Mesendoderm (in vitro differentiated cells): ENCODE data around the gene DDB1.
"Not testable (repeated sequence)": the region's sequence is repeated elsewhere in the genome, so short reads cannot be mapped to it uniquely, and the experiment has no call there.

Source experiments
- DNase-seq: peaks from one replicate; pipeline ENCODE4 v3.0.0; 2013
- H2AK5ac ChIP-seq: 2 replicates; pipeline ENCODE4 v1.6.1; 2013; ENCODE audit warnings: low read length, inconsistent platforms
- H2BK120ac ChIP-seq: 2 replicates; pipeline ENCODE4 v1.6.1; 2013; ENCODE audit warnings: low read depth, mild to moderate bottlenecking, low read length, moderate library complexity, mixed read lengths
- H2BK15ac ChIP-seq: replicated peaks from 2 replicates; pipeline ENCODE4 v1.6.1; 2013; ENCODE audit warnings: low read depth, mild to moderate bottlenecking, moderate library complexity
- H2BK5ac ChIP-seq: 2 replicates; pipeline ENCODE4 v1.6.1; 2013; ENCODE audit warnings: low read length, inconsistent platforms
- H3K18ac ChIP-seq: 2 replicates; pipeline ENCODE4 v1.6.1; 2013; ENCODE audit warnings: mild to moderate bottlenecking, low read length, mixed read lengths
- H3K23ac ChIP-seq: one replicate; pipeline ENCODE4 v1.6.1; 2013; ENCODE audit warnings: low read length
- H3K27ac ChIP-seq: 2 replicates; pipeline ENCODE4 v1.5.1; 2013; ENCODE audit warnings: low read depth, mild to moderate bottlenecking, inconsistent platforms, low read length, moderate library complexity
- H3K27me3 ChIP-seq: 2 replicates; pipeline ENCODE4 v1.6.1; 2013; ENCODE audit warnings: low read length, control low read depth, mild to moderate bottlenecking, inconsistent platforms; ENCODE audit not compliant: insufficient read depth, poor library complexity
- H3K36me3 ChIP-seq: 2 replicates; pipeline ENCODE4 v1.6.1; 2013; ENCODE audit warnings: low read length, inconsistent platforms; ENCODE audit not compliant: control insufficient read depth, insufficient read depth
- H3K4ac ChIP-seq: one replicate; pipeline ENCODE4 v1.6.1; 2013; ENCODE audit warnings: low read depth, mild to moderate bottlenecking, low read length, moderate library complexity
- H3K4me1 ChIP-seq: 2 replicates; pipeline ENCODE4 v1.6.1; 2013; ENCODE audit warnings: low read depth, low read length, inconsistent platforms; ENCODE audit not compliant: control insufficient read depth
- H3K4me2 ChIP-seq: 2 replicates; pipeline ENCODE4 v1.6.1; 2013; ENCODE audit warnings: low read length
- H3K4me3 ChIP-seq: 2 replicates; pipeline ENCODE4 v1.5.1; 2013; ENCODE audit warnings: mild to moderate bottlenecking, low read length
- H3K56ac ChIP-seq: one replicate; pipeline ENCODE4 v1.6.1; 2013; ENCODE audit warnings: low read length
- H3K79me1 ChIP-seq: 2 replicates; pipeline ENCODE4 v1.6.1; 2013; ENCODE audit warnings: low read length, inconsistent platforms
- H3K79me2 ChIP-seq: 2 replicates; pipeline ENCODE4 v1.6.1; 2013; ENCODE audit warnings: mild to moderate bottlenecking, low read length; ENCODE audit not compliant: control insufficient read depth, insufficient read depth
- H3K9ac ChIP-seq: 2 replicates; pipeline ENCODE4 v1.6.1; 2013; ENCODE audit warnings: low read length, inconsistent platforms
- H4K5ac ChIP-seq: one replicate; pipeline ENCODE4 v1.6.1; 2013; ENCODE audit warnings: low read length
- H4K8ac ChIP-seq: one replicate; pipeline ENCODE4 v1.6.1; 2013; ENCODE audit warnings: low read depth, mild to moderate bottlenecking, control low read depth, low read length, moderate library complexity
- WGBS: extraction: QIAGEN DNeasy Blood & Tissue Kit; methylation state at CpG from one replicate; pipeline ENCODE4 v1.1.7; 2013; ENCODE audit warnings: low lambda C conversion rate, missing lambda C conversion rate; ENCODE audit not compliant: insufficient coverage; ENCODE audit errors: extremely low coverage; 5-methylcytosine and 5-hydroxymethylcytosine counted together

DDB1 gene

DNA sequence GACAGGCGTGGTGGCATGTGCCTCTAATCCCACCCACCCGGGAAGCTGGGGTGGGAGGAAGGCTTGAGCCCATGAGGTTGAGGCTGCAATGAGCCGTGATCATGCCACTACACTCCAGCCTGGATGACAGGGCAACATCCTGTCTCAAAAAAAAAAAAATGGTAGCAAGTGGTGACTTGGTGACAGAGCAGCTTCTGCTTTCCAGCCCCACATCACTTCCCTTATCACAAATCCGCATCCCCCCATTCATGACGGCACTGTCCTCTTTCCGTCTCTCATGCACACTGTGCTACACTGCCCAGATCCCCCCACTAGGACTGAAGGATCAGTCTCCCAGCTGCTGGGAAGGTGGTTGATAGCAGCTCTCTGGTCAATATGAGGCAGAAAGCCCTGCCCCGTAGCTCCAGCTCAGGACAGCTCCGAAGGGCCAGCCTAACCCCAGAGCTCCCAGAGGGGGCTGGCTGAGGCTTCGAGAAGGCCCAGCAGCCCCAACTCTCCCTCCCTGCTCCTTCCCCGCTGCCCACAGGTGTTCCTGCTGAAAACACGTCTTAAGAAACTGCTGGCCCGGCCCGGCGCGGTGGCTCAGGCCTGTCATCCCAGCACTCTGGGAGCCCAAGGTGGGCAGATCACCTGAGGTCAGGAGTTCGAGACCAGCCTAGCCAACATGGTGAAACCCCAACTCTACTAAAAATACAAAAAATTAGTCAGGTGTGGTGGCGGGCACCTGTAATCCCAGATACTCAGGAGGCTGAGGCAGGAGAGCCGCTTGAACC is 76.0 kb downstream of the DDB1 start:
- Histone ChIP-seq H3K27ac (no peak overlapping the region), H3K4me3 (no peak overlapping the region), H3K79me1 (no peaks in the 10 kb centered on the region), H3K4ac (no peak overlapping the region), H3K18ac (no peak overlapping the region), H3K27me3 (no peaks in the 10 kb centered on the region), H3K36me3 (no peaks in the 10 kb centered on the region), H3K23ac (no peak overlapping the region), H2BK15ac (no peak overlapping the region), H3K56ac (no peak overlapping the region), H3K4me2 (no peak overlapping the region), H2AK5ac (no peak overlapping the region), H3K4me1 (no peaks in the 10 kb centered on the region), H4K5ac (no peak overlapping the region), H2BK120ac (no peak overlapping the region), H4K8ac (no peak overlapping the region), H3K9ac (no peak overlapping the region), H2BK5ac (no peak overlapping the region), H3K79me2 (no peaks in the 10 kb centered on the region)
- no peak for DNase-seq
- WGBS: no CpG with 5 or more reads among the region's 18 CpGs

DNA sequence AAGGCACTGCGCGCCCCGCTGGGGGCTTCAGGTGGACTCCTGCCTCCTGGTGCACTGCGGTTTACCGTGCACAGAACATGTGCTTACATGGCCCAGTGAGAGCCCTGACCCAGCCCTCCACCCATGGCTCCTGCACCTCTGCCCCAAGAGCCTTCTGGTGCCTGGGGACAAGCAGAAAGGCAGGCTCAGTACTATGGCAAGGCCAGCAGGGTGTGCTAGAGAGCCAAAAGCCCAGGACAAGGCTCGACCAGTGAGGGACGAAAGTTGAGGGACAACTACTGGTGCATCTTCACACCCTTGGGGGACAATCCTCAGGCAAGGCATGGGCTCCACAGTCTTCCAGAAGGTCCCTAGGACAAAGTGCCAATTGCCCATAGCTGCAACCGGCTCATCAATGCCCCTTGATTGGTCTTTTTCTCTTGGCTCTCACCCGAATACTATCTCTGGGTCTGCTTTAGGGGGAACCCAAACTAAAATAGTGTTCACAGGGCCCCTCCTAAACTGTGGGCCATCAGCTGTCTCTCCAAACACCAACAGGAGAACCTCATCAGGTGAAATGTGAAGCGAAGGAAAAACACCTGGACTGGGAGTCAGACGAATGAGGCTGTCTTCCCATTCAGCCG is 78.4 kb downstream of the DDB1 start:
- Histone ChIP-seq H3K79me1 (no peaks in the 10 kb centered on the region), H3K9ac (no peak overlapping the region), H2AK5ac (no peak overlapping the region), H3K79me2 (no peaks in the 10 kb centered on the region), H3K27ac (no peak overlapping the region), H3K56ac (no peak overlapping the region), H3K36me3 (no peaks in the 10 kb centered on the region), H4K8ac (no peak overlapping the region), H3K27me3 (no peaks in the 10 kb centered on the region), H3K23ac (no peak overlapping the region), H3K4me1 (no peaks in the 10 kb centered on the region), H3K4me3 (no peak overlapping the region), H3K4me2 (no peak overlapping the region), H4K5ac (no peak overlapping the region), H2BK120ac (no peak overlapping the region), H2BK15ac (no peak overlapping the region), H3K18ac (no peak overlapping the region), H2BK5ac (no peak overlapping the region), H3K4ac (no peak overlapping the region)
- DNase-seq: peak; percentile 78
- WGBS: no CpG with 5 or more reads among the region's 12 CpGs

DNA sequence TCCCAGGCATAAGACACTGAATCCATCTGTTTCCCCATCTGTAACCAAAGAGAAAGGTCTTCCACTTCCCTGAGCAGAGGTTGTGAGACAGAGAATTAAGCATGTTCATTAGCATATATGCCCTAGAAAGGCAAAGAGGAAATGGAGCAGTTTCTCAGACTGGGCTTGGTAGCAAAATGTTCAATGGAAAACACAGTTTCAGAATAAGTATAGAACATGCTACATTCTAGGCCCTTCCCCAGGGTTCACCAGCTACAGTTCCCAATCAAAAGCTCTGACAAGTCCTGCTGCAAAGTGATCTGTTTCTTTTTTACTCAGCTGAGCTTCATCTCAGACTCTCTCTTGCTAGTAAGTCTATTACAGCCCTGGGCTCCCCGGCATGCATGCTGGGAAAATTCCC is 80.6 kb downstream of the DDB1 start:
- not testable (repeated sequence) for H3K79me2 ChIP-seq, H3K4me3 ChIP-seq, H3K27me3 ChIP-seq, H2BK120ac ChIP-seq, H4K5ac ChIP-seq, DNase-seq, H2BK5ac ChIP-seq, H3K4me2 ChIP-seq, H2BK15ac ChIP-seq, H3K36me3 ChIP-seq, H4K8ac ChIP-seq, H3K4ac ChIP-seq, H3K9ac ChIP-seq, H2AK5ac ChIP-seq, H3K23ac ChIP-seq, H3K56ac ChIP-seq, H3K4me1 ChIP-seq, H3K27ac ChIP-seq, H3K79me1 ChIP-seq, H3K18ac ChIP-seq
- no CpG with 5 or more reads among the region's 1 CpG for WGBS

DNA sequence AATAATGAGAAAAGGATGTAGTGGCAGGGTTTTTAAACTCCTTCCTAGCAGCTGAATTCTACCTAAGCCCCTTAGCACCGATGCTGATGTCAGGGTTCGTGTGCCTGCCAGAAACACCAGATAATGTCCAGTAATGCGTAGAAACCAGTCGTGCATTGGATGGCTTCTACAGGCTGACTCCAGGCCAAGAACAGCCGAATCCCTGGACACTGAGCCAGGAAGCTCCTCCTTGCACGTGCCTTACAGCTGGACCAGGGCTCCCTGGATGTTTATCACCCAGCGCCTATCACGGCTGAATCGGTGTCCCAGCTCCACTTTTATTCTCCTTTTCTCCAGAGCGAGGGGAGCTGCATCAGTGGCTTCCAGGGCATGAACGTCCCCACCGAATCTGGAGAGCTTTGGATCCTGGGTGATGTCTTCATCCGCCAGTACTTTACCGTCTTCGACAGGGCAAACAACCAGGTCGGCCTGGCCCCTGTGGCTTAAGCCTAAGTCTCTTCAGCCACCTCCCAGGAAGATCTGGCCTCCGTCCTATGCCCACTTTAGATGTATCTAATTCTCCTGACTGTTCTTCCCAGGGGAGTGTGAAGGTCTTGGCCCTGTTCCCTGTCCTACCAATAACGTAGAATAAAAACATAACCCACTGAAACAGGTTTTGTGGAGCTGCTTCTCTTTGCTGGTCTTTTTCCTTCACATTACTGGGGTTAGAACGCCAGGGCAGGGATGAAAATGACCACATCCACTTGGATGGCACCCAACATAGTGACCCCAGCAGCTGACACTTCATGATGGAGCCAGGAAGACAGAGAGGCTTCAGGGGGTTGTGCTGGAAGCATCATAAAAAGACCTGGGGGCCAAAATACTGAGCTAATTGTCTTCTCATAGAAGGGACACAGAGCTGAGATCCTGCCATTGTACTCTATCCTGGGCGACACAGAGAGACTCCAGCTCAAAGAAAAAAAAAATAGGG is 81.8 kb downstream of the DDB1 start:
- not testable (repeated sequence) for H3K36me3 ChIP-seq, H2BK15ac ChIP-seq, H3K4me2 ChIP-seq, H3K79me1 ChIP-seq, H3K4me3 ChIP-seq, H3K18ac ChIP-seq, DNase-seq, H4K8ac ChIP-seq, H3K56ac ChIP-seq, H3K23ac ChIP-seq, H3K79me2 ChIP-seq, H2BK5ac ChIP-seq, H3K9ac ChIP-seq, H4K5ac ChIP-seq, H3K27ac ChIP-seq, H3K27me3 ChIP-seq, H3K4ac ChIP-seq, H2AK5ac ChIP-seq, H2BK120ac ChIP-seq, H3K4me1 ChIP-seq
- no CpG with 5 or more reads among the region's 20 CpGs for WGBS
